Activated T-cell treated with anti-CD3 and anti-CD28 coated beads, Interleukin-2, amount 50 U/mL, for 72 hours (primary cell): ENCODE results near the gene JAM3. TPM values are rescaled to one million over a fixed set of nuclear protein-coding genes. Genes with fewer than 3 reads are reported as not detected.

Experiments
- ATAC-seq, 2 donors: fragments of 150-1000 bp; cut with Tn5 transposase; replicated peaks in 1 of 2; 2 replicates each; pipeline ENCODE4 v1.10.0; 2021; ENCODE audit warnings: moderate library complexity in 2 of 2, mild to moderate bottlenecking in 1 of 2
- DNase-seq, 2 donors: peaks; one replicate each; pipeline ENCODE4 v3.0.0; 2021 to 2022; ENCODE audit warnings: mixed read lengths in 1 of 2
- H3K27ac Mint-ChIP-seq: one replicate; pipeline ENCODE4 v1.8.0; 2022; ENCODE audit warnings: mild to moderate bottlenecking, moderate library complexity, mixed read lengths
- H3K27me3 Mint-ChIP-seq: one replicate; pipeline ENCODE4 v1.8.0; 2022; ENCODE audit warnings: low read depth, mixed read lengths
- H3K36me3 Mint-ChIP-seq, 2 donors: one replicate each; pipeline ENCODE4 v1.8.0; 2022; ENCODE audit warnings: mixed read lengths in 2 of 2, mild to moderate bottlenecking in 1 of 2; ENCODE audit not compliant: insufficient read depth in 2 of 2
- H3K4me1 Mint-ChIP-seq: one replicate; pipeline ENCODE4 v1.8.0; 2022; ENCODE audit warnings: low read depth, mixed read lengths
- H3K4me3 Mint-ChIP-seq, 2 donors: one replicate each; pipeline ENCODE4 v1.8.0; 2022; ENCODE audit warnings: mild to moderate bottlenecking in 2 of 2, mixed read lengths in 2 of 2, moderate library complexity in 2 of 2
- H3K9me3 Mint-ChIP-seq, 2 donors: one replicate each; pipeline ENCODE4 v1.8.0; 2022; ENCODE audit warnings: mixed read lengths in 2 of 2
- total RNA-seq, 2 donors: library from RNA; stranded (reverse); gene quantifications; one replicate each; pipeline ENCODE4 v1.2.3, GENCODE V29; 2022

JAM3 gene
- total RNA-seq, 2 donors from 2014 or later: 7.8 to 8.5 TPM

DNA sequence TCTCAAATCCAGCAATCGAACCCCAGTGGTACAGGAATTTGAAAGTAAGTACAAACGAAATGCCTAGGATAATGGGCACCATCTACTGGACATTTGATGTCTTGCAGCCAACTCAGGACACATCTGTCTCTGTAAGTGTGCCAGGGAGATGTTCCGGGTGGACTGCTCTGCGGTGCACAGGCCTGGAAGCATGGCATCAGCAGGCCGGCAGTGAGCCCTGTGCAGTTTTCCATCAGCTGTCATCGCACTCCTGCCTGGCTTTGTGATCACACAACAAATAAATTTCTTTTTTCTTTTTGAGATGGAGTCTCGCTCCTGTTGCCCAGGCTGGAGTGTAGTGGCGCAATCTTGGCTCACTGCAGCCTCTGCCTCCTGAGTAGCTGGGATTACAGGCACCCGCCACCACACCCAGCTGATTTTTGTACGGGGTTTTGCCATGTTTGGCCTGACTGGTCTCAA lies 71.0 kb downstream of the JAM3 start:
- H3K27ac Mint-ChIP-seq: no peak overlapping the region
- peaks cover 0 to 2% of the 10 kb centered on the region in 2 donors for H3K36me3 Mint-ChIP-seq
- H3K4me3 Mint-ChIP-seq: peak overlapping the region in 1 of 2 donors; percentile 23
- H3K4me1 Mint-ChIP-seq: peaks cover 5% of the 10 kb centered on the region
- H3K27me3 Mint-ChIP-seq: no peaks in the 10 kb centered on the region
- ATAC-seq (peak; percentile 75 to 77), DNase-seq (peak; percentile 43 to 48)
- H3K9me3 Mint-ChIP-seq: no peaks in the 10 kb centered on the region

DNA sequence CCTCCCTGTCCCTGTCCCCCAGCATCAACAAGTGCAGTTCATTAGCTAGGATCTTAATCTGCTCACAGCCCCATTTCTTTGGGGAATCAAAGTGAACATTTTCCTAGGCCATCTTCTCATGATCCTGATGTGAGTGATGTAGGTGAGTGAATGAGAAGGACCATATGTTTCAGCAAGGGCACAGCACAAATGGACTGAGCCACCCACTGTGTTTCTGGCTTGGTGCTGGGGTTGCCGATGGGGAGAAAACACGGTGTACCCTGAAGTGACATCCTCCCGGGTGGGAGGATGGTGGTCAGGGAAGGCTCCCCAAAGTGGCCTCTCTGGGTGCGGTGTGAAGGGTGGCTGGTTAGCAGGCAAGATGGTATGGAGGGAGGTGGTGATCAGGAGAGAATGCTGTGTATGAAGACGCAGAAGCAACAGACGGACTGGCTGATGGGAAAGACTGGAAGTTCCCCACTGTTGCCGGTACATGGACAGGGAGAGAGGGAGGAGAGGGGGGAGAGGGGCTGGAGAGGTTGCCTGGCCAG lies 72.2 kb downstream of the JAM3 start:
- H3K27ac Mint-ChIP-seq: no peak overlapping the region
- H3K4me1 Mint-ChIP-seq: peaks cover 5% of the 10 kb centered on the region
- no peaks in the 10 kb centered on the region for H3K27me3 Mint-ChIP-seq
- H3K9me3 Mint-ChIP-seq: no peaks in the 10 kb centered on the region
- DNase-seq (no peak), ATAC-seq (no peak)
- H3K36me3 Mint-ChIP-seq: peaks cover 0 to 3% of the 10 kb centered on the region in 2 donors
- H3K4me3 Mint-ChIP-seq: no peak overlapping the region

DNA sequence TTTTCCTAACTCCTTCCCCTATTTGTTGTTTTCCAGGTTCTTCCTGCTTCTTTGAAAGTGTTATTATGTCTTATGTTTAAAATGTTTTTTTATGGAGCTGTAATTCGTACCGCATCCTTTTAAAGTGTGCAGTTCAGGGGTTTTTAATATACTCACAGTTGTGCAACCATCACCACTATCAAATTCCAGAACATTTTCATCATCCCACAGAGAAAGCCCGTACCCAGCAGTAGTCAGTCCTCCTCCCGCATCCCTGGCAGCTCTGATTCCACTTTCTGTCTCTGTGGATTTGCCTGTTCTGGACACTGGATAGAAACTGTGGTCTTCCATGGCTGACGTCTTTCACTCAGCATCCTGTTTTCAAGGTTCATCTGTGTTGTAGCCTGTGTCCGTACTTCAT lies 73.7 kb downstream of the JAM3 start:
- DNase-seq (no peak), ATAC-seq (no peak)
- H3K9me3 Mint-ChIP-seq: no peaks in the 10 kb centered on the region
- peaks cover 5% of the 10 kb centered on the region for H3K4me1 Mint-ChIP-seq
- no peak overlapping the region for H3K27ac Mint-ChIP-seq
- H3K27me3 Mint-ChIP-seq: no peaks in the 10 kb centered on the region
- H3K4me3 Mint-ChIP-seq: no peak overlapping the region
- H3K36me3 Mint-ChIP-seq: peaks cover 0 to 3% of the 10 kb centered on the region in 2 donors

DNA sequence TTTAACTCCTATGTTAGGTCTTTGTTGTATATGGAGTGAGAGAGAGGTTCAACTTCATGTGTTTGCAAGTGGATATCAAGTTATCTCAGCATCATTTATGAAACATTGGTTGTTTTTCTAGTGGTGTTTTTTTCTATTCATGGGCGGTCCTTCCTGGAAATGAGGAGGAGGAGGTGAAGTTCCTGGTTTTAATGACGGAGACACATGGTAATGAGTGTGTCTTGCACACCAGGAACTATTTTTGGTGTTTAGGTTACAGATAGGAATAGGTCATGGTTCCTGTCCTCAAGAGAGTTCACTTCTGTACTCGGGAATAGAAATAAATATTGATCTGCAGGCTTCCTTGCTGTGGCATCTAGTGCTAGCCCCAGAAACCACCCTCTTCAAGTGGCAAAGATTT lies 74.9 kb downstream of the JAM3 start:
- no peaks in the 10 kb centered on the region for H3K9me3 Mint-ChIP-seq
- H3K27me3 Mint-ChIP-seq: no peaks in the 10 kb centered on the region
- peak overlapping the region; percentile 7 for H3K27ac Mint-ChIP-seq
- H3K4me1 Mint-ChIP-seq: peaks cover 5% of the 10 kb centered on the region
- no peak for ATAC-seq
- H3K4me3 Mint-ChIP-seq: no peak overlapping the region
- peaks cover 0 to 3% of the 10 kb centered on the region in 2 donors for H3K36me3 Mint-ChIP-seq
- no peak for DNase-seq

DNA sequence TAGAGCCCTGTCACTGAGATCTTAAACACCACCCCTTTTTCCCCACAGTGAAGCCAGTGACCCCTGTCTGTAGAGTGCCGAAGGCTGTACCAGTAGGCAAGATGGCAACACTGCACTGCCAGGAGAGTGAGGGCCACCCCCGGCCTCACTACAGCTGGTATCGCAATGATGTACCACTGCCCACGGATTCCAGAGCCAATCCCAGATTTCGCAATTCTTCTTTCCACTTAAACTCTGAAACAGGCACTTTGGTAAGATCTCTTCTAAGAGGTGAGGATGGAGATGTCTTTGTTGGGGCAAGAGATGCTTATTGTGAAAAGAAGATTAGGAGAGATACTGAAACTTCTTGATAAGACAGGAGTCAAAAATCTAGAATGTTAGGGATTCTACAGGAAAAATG lies 75.9 kb downstream of the JAM3 start:
- Mint-ChIP-seq H3K4me1 (no peaks in the 10 kb centered on the region), H3K4me3 (no peak overlapping the region), H3K9me3 (no peaks in the 10 kb centered on the region), H3K27ac (no peak overlapping the region), H3K36me3 (peaks cover 0 to 3% of the 10 kb centered on the region in 2 donors), H3K27me3 (no peaks in the 10 kb centered on the region)
- DNase-seq (no peak), ATAC-seq (no peak)

DNA sequence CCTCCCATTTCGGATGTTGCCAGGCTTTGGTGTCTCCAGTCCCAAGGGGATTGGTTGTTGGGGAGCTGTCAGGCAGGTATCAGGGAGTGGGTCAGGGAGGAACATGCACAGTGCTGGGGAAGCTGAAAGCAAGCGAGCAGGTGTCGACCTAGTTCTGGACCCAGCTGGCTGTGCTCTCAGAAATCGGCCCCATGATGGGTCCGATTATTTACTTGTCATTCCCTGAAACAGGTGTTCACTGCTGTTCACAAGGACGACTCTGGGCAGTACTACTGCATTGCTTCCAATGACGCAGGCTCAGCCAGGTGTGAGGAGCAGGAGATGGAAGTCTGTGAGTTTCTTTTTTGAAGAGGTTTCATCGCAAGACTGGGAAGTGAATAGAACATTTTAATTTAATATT lies 76.8 kb downstream of the JAM3 start:
- H3K27ac Mint-ChIP-seq: no peak overlapping the region
- ATAC-seq (no peak), DNase-seq (no peak)
- no peaks in the 10 kb centered on the region for H3K9me3 Mint-ChIP-seq
- H3K36me3 Mint-ChIP-seq: peaks cover 0 to 3% of the 10 kb centered on the region in 2 donors
- no peaks in the 10 kb centered on the region for H3K4me1 Mint-ChIP-seq
- no peaks in the 10 kb centered on the region for H3K27me3 Mint-ChIP-seq
- no peak overlapping the region for H3K4me3 Mint-ChIP-seq

DNA sequence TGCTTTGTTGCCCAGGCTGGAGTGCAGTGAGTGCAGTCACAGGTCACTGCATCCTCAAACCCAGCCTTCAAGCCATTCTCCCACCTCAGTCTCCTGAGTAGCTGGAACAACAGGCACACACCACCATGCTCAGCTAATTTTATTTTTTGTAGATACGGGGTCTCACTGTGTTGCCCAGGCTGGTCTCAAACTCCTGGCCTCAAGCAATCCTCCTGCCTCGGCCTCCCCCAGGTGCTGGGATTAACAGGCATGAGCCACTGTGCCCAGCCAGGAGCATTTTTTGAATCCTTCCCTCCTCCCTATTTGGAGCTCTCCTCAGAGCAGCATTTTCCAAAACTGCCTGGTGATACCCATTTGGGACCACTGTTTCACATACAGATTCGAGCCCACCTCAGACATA lies 77.7 kb downstream of the JAM3 start:
- Mint-ChIP-seq H3K9me3 (no peaks in the 10 kb centered on the region), H3K4me1 (no peaks in the 10 kb centered on the region), H3K36me3 (peaks cover 0 to 3% of the 10 kb centered on the region in 2 donors), H3K27me3 (no peaks in the 10 kb centered on the region), H3K4me3 (no peak overlapping the region), H3K27ac (no peak overlapping the region)
- ATAC-seq: no peak
- no peak for DNase-seq

DNA sequence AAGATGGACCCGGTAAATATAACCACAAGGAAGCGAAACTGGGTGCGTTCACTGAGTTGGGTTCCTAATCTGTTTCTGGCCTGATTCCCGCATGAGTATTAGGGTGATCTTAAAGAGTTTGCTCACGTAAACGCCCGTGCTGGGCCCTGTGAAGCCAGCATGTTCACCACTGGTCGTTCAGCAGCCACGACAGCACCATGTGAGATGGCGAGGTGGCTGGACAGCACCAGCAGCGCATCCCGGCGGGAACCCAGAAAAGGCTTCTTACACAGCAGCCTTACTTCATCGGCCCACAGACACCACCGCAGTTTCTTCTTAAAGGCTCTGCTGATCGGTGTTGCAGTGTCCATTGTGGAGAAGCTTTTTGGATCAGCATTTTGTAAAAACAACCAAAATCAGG lies 80.5 kb downstream of the JAM3 start:
- Mint-ChIP-seq H3K4me1 (no peaks in the 10 kb centered on the region), H3K36me3 (peaks cover 3 to 4% of the 10 kb centered on the region in 2 donors), H3K9me3 (no peaks in the 10 kb centered on the region), H3K27ac (no peak overlapping the region), H3K4me3 (no peak overlapping the region), H3K27me3 (no peaks in the 10 kb centered on the region)
- DNase-seq (no peak), ATAC-seq (no peak)

DNA sequence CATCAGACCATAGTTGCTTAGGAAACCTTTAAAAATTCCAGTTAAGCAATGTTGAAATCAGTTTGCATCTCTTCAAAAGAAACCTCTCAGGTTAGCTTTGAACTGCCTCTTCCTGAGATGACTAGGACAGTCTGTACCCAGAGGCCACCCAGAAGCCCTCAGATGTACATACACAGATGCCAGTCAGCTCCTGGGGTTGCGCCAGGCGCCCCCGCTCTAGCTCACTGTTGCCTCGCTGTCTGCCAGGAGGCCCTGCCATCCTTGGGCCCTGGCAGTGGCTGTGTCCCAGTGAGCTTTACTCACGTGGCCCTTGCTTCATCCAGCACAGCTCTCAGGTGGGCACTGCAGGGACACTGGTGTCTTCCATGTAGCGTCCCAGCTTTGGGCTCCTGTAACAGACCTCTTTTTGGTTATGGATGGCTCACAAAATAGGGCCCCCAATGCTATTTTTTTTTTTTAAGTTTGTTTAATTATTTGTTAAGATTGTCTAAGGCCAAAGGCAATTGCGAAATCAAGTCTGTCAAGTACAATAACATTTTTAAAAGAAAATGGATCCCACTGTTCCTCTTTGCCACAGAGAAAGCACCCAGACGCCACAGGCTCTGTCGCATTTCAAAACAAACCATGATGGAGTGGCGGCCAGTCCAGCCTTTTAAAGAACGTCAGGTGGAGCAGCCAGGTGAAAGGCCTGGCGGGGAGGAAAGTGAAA lies 81.5 kb downstream of the JAM3 start:
- DNase-seq (peak; percentile 35 to 41), ATAC-seq (peak; percentile 91 to 94)
- H3K9me3 Mint-ChIP-seq: no peaks in the 10 kb centered on the region
- no peak overlapping the region for H3K4me3 Mint-ChIP-seq
- no peaks in the 10 kb centered on the region for H3K27me3 Mint-ChIP-seq
- H3K36me3 Mint-ChIP-seq: peaks cover 4 to 7% of the 10 kb centered on the region in 2 donors
- peak overlapping the region; percentile 63 for H3K27ac Mint-ChIP-seq
- H3K4me1 Mint-ChIP-seq: no peaks in the 10 kb centered on the region

DNA sequence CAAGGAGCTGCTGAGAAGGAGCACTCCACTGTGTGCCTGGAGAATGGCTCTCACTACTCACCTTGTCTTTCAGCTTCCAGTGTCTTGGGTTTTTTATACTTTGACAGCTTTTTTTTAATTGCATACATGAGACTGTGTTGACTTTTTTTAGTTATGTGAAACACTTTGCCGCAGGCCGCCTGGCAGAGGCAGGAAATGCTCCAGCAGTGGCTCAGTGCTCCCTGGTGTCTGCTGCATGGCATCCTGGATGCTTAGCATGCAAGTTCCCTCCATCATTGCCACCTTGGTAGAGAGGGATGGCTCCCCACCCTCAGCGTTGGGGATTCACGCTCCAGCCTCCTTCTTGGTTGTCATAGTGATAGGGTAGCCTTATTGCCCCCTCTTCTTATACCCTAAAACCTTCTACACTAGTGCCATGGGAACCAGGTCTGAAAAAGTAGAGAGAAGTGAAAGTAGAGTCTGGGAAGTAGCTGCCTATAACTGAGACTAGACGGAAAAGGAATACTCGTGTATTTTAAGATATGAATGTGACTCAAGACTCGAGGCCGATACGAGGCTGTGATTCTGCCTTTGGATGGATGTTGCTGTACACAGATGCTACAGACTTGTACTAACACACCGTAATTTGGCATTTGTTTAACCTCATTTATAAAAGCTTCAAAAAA lies 82.3 kb downstream of the JAM3 start:
- H3K4me1 Mint-ChIP-seq: no peaks in the 10 kb centered on the region
- peaks cover 7 to 9% of the 10 kb centered on the region in 2 donors for H3K36me3 Mint-ChIP-seq
- ATAC-seq (no peak), DNase-seq (no peak)
- no peak overlapping the region for H3K4me3 Mint-ChIP-seq
- no peaks in the 10 kb centered on the region for H3K27me3 Mint-ChIP-seq
- no peaks in the 10 kb centered on the region for H3K9me3 Mint-ChIP-seq
- peak overlapping the region; percentile 45 for H3K27ac Mint-ChIP-seq

DNA sequence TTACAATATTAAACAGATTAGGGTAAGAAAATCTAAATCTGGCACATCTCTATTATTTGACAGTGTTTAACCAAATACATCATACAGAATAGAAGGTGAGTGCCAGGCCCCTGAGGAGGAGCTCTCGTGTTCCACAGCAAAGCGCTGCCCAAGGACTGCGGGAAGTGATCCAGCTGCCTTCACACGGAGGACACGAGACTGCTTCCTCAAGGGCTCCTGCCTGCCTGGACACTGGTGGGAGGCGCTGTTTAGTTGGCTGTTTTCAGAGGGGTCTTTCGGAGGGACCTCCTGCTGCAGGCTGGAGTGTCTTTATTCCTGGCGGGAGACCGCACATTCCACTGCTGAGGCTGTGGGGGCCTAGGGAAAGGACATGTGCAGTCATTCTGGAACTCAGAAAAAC lies 83.8 kb downstream of the JAM3 start:
- no peak overlapping the region for H3K27ac Mint-ChIP-seq
- no peaks in the 10 kb centered on the region for H3K27me3 Mint-ChIP-seq

DNA sequence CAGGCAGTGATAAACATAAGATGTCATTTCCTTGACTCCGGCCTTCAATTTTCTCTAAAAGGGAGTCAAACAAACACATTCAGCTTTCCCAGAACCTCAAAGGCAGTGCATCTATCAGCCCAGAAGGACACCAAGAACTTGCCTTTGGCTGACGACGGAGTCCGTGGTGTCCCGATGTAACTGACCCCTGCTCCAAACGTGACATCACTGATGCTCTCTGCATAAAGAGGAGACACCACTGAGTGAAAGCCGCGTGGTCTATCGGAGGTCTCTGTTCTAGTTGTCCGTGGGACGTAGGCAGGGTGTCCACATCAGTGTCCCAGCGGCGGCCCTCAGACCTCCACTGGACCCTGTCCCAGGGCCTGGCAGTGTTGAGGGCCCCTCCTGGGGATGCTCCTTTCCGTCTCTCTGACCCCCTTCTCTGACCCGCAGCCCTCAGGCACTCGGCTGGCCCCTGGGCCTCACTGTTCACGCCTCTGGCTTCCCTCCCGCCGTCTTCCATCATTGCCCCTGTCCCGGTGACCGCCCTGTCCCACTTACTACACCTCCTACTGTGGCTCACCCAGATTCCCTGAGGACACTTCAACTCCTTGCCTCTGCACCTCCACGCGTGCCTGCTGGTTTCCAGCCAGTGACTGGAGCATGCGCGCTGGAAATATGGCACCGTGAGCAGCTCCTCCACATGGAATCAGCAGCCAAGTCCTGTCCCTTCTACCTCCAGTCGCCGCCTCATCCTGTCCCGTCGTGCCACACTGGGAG lies 84.5 kb downstream of the JAM3 start:
- DNase-seq (no peak), ATAC-seq (no peak)
- Mint-ChIP-seq H3K36me3 (peaks cover 10 to 14% of the 10 kb centered on the region in 2 donors), H3K4me1 (no peaks in the 10 kb centered on the region), H3K27ac (no peak overlapping the region), H3K4me3 (no peak overlapping the region), H3K27me3 (no peaks in the 10 kb centered on the region), H3K9me3 (no peaks in the 10 kb centered on the region)

More for the DNA sequence above, 83.8 kb downstream of the JAM3 start:
- peaks cover 10 to 14% of the 10 kb centered on the region in 2 donors for H3K36me3 Mint-ChIP-seq
- H3K4me1 Mint-ChIP-seq: no peaks in the 10 kb centered on the region
- no peak for ATAC-seq
- H3K9me3 Mint-ChIP-seq: no peaks in the 10 kb centered on the region
- no peak overlapping the region for H3K4me3 Mint-ChIP-seq
- no peak for DNase-seq

DNA sequence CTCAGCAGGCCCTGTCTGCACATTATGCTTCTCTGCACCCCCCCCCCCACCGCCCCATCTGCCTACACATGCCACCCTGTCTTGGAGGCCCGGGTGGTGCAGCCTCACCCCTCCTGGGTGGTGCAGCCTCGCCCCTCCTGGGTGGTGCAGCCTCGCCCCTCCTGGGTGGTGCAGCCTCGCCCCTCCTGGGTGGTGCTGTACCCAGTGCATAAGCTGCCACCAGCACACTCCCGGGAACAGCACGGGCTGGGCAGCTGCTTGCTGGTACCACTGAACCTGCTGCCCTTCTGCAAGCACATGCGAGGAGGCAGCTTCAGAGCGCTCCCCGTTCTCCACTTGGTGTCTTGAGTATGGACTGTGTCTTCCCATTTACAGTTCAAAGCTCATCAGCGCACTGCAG lies 85.6 kb downstream of the JAM3 start:
- Mint-ChIP-seq H3K4me3 (no peak overlapping the region), H3K36me3 (peaks cover 13 to 17% of the 10 kb centered on the region in 2 donors), H3K4me1 (no peaks in the 10 kb centered on the region), H3K27me3 (no peaks in the 10 kb centered on the region), H3K27ac (no peak overlapping the region), H3K9me3 (no peaks in the 10 kb centered on the region)
- ATAC-seq: no peak
- no peak for DNase-seq
